K562 (cell line): ENCODE measurements around the gene PGAP2. TPM values are rescaled to one million over a fixed set of nuclear protein-coding genes. Genes with fewer than 3 reads are reported as not detected.

Experiments
- CBFB ChIP-seq: sonication (generic); formaldehyde crosslinking; IDR thresholded peaks from 2 replicates; pipeline ENCODE4 v1.4.0; 2020; ENCODE audit warnings: mild to moderate bottlenecking, missing genetic modification reagents
- CXXC5 ChIP-seq: fragments of 250-450 bp; sonication (Bioruptor Pico); IDR thresholded peaks from 2 replicates; pipeline ENCODE4 v1.8.0; 2022; ENCODE audit warnings: inconsistent platforms, mild to moderate bottlenecking, moderate library complexity
- EP400 ChIP-seq: fragments of 450-650 bp; IDR thresholded peaks from 2 replicates; pipeline ENCODE4 v1.6.1; 2017; ENCODE audit warnings: antibody characterized with exemption, mild to moderate bottlenecking, moderate library complexity
- FOXJ3 ChIP-seq: sonication (generic); formaldehyde crosslinking; IDR thresholded peaks from 2 replicates; pipeline ENCODE4 v1.4.0; 2020; ENCODE audit warnings: mild to moderate bottlenecking, missing genetic modification reagents
- FOXK2 ChIP-seq, 2 experiments: fragments of 450-650 bp; IDR thresholded peaks in 1 of 2; conservative IDR thresholded peaks in 1 of 2; 2 replicates each; pipeline ENCODE4 v1.6.1; 2016; ENCODE audit warnings: low read depth in 2 of 2, mild to moderate bottlenecking in 1 of 2
- HMG20B ChIP-seq: fragments of 250-450 bp; sonication (Bioruptor Pico); IDR thresholded peaks from 2 replicates; pipeline ENCODE4 v1.5.0; 2021; ENCODE audit warnings: mild to moderate bottlenecking
- IRF2 ChIP-seq: sonication (generic); formaldehyde crosslinking; IDR thresholded peaks from 2 replicates; pipeline ENCODE4 v1.8.1; 2022; ENCODE audit warnings: mild to moderate bottlenecking, missing genetic modification reagents
- NR2C2 ChIP-seq, 2 experiments: fragments of 200-800 bp in 1 of 2; sonication (Bioruptor generic) in 1 of 2; sonication (generic) in 1 of 2; formaldehyde crosslinking in 1 of 2; IDR thresholded peaks; 2 replicates each; pipeline versions ENCODE4 v1.6.1 to v1.8.0; 2016 to 2022; ENCODE audit warnings: mild to moderate bottlenecking in 1 of 2, missing compliant biosample characterization in 1 of 2, missing genetic modification characterization in 1 of 2, missing genetic modification reagents in 1 of 2
- RBM39 ChIP-seq: fragments of 200-400 bp; formaldehyde crosslinking; optimal IDR thresholded peaks from 2 replicates; pipeline ENCODE3; 2018; ENCODE audit warnings: low read depth, low read length
- RHOXF2B ChIP-seq: fragments of 250-450 bp; sonication (Bioruptor Pico); conservative IDR thresholded peaks from 2 replicates; pipeline ENCODE4 v1.5.1; 2021
- SIN3B ChIP-seq: fragments of 450-650 bp; IDR thresholded peaks from 2 replicates; pipeline ENCODE4 v1.6.1; 2017; ENCODE audit warnings: low read depth, mild to moderate bottlenecking, moderate library complexity
- TCFL5 ChIP-seq: fragments of 250-450 bp; sonication (Bioruptor Pico); conservative IDR thresholded peaks from 2 replicates; pipeline ENCODE4 v1.6.1; 2021; ENCODE audit warnings: mild to moderate bottlenecking, moderate library complexity, matching md5 sums
- XRCC4 ChIP-seq: IDR thresholded peaks from one replicate; pipeline ENCODE4 v1.6.1; 2011; ENCODE audit not compliant: insufficient read depth, insufficient read length; ENCODE audit errors: extremely low read depth
- ZNF143 ChIP-seq: sonication (generic); formaldehyde crosslinking; IDR thresholded peaks from 2 replicates; pipeline ENCODE4 v1.9.0; 2022; ENCODE audit warnings: mild to moderate bottlenecking, missing genetic modification reagents
- ZNF197 ChIP-seq: fragments of 200-800 bp; sonication (Bioruptor generic); IDR thresholded peaks from 2 replicates; pipeline ENCODE4 v1.6.1; 2016; ENCODE audit warnings: low read depth, missing genetic modification characterization, missing compliant biosample characterization
- ZNF830 ChIP-seq: fragments of 250-450 bp; sonication (Bioruptor Pico); IDR thresholded peaks from 2 replicates; pipeline ENCODE4 v1.5.0; 2021; ENCODE audit warnings: mild to moderate bottlenecking
- polyA plus RNA-seq, 8 experiments: library from polyadenylated mRNA; depleted of rRNA in 4 of 8; stranded (reverse) in 5 of 8; unstranded in 3 of 8; fragments of >200 nt; fragmentation: Nextera tagmentation in 2 of 8; fragmentation: Illumina TruSeq in 1 of 8; extraction: Ambion mirVana in 2 of 8; extraction: Trizol in 1 of 8; gene quantifications; 2 replicates each; pipeline versions ENCODE4 v1.2.1 to v1.2.3, GENCODE V29; 2011 to 2014; ENCODE audit warnings: inconsistent platforms in 1 of 8, missing spikeins in 1 of 8
- total RNA-seq, 7 experiments: library from RNA; depleted of rRNA in 6 of 7; stranded (reverse); fragments of >200 nt in 6 of 7; fragmentation: Illumina TruSeq in 2 of 7; extraction: Trizol in 2 of 7; gene quantifications; 2 replicates each; pipeline versions ENCODE4 v1.2.1 to v1.2.3, GENCODE V29; 2011 to 2021; ENCODE audit warnings: low replicate concordance in 1 of 7
- TF ChIP-seq, protein P1 (sequence below): fragments of 250-450 bp; sonication (Bioruptor Pico); IDR thresholded peaks from 2 replicates; pipeline ENCODE4 v1.8.0; 2022; ENCODE audit warnings: moderate library complexity, mild to moderate bottlenecking, inconsistent platforms
- TF ChIP-seq, protein P2 (sequence below): fragments of 250-450 bp; sonication (Bioruptor Pico); IDR thresholded peaks from 2 replicates; pipeline ENCODE4 v1.4.0; 2020
- TF ChIP-seq, protein P3 (sequence below): fragments of 250-450 bp; sonication (Bioruptor Pico); IDR thresholded peaks from 2 replicates; pipeline ENCODE4 v1.4.0; 2020; ENCODE audit warnings: mild to moderate bottlenecking, moderate library complexity
- TF ChIP-seq, protein P4 (sequence below): fragments of 250-450 bp; sonication (Bioruptor Pico); IDR thresholded peaks from 2 replicates; pipeline ENCODE4 v1.8.0; 2022; ENCODE audit warnings: inconsistent platforms

The PGAP2 gene
- total and polyA plus RNA-seq, 9 of the 15 experiments (the other 6 are each of a cell fraction or from before 2014, with no cell fraction given): 17.9 to 47.2 (median 33.7) TPM

- TF ChIP-seq NR2C2 (CRISPR knock-in tag; IDR thresholded peaks at IDR 0.05): no peak
- peak; percentile 8; the same call in 1 of the 2 replicates for TF ChIP-seq NR2C2 (tag; IDR thresholded peaks at IDR 0.05)
- peak; percentile 84 for TF ChIP-seq EP400
- peak; percentile 45 to 58; a peak in 1 of 4 replicates for TF ChIP-seq FOXK2 (conservative IDR thresholded peaks at IDR 0.05 in 1 of 2, IDR thresholded peaks at IDR 0.05 in 1 of 2; ENCODE audit: low read depth in 2 of 2)
- no peak for TF ChIP-seq HMG20B
- TF ChIP-seq CBFB (CRISPR knock-in tag): no peak
- TF ChIP-seq, protein P1, sequence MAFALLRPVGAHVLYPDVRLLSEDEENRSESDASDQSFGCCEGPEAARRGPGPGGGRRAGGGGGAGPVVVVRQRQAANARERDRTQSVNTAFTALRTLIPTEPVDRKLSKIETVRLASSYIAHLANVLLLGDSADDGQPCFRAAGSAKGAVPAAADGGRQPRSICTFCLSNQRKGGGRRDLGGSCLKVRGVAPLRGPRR: no peak
- no peak for TF ChIP-seq XRCC4
- no peak for TF ChIP-seq ZNF143 (CRISPR knock-in tag)
- TF ChIP-seq, protein P2, sequence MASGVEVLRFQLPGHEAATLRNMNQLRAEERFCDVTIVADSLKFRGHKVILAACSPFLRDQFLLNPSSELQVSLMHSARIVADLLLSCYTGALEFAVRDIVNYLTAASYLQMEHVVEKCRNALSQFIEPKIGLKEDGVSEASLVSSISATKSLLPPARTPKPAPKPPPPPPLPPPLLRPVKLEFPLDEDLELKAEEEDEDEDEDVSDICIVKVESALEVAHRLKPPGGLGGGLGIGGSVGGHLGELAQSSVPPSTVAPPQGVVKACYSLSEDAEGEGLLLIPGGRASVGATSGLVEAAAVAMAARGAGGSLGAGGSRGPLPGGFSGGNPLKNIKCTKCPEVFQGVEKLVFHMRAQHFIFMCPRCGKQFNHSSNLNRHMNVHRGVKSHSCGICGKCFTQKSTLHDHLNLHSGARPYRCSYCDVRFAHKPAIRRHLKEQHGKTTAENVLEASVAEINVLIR: no peak
- TF ChIP-seq ZNF197 (CRISPR knock-in tag): peak; percentile 42; the same call in 1 of the 2 replicates
- TF ChIP-seq RBM39: no peak
- TF ChIP-seq FOXJ3 (CRISPR knock-in tag): no peak
- TF ChIP-seq RHOXF2B: no peak
- TF ChIP-seq IRF2: no peak
- TF ChIP-seq CXXC5 (CRISPR knock-in tag): peak; percentile 75
- no peak for TF ChIP-seq SIN3B
- TF ChIP-seq, protein P3, sequence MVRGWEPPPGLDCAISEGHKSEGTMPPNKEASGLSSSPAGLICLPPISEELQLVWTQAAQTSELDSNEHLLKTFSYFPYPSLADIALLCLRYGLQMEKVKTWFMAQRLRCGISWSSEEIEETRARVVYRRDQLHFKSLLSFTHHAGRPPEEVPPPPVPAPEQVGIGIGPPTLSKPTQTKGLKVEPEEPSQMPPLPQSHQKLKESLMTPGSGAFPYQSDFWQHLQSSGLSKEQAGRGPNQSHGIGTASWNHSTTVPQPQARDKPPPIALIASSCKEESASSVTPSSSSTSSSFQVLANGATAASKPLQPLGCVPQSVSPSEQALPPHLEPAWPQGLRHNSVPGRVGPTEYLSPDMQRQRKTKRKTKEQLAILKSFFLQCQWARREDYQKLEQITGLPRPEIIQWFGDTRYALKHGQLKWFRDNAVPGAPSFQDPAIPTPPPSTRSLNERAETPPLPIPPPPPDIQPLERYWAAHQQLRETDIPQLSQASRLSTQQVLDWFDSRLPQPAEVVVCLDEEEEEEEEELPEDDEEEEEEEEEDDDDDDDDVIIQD: no peak
- no peak for TF ChIP-seq ZNF830 (CRISPR knock-in tag)
- TF ChIP-seq, protein P4, sequence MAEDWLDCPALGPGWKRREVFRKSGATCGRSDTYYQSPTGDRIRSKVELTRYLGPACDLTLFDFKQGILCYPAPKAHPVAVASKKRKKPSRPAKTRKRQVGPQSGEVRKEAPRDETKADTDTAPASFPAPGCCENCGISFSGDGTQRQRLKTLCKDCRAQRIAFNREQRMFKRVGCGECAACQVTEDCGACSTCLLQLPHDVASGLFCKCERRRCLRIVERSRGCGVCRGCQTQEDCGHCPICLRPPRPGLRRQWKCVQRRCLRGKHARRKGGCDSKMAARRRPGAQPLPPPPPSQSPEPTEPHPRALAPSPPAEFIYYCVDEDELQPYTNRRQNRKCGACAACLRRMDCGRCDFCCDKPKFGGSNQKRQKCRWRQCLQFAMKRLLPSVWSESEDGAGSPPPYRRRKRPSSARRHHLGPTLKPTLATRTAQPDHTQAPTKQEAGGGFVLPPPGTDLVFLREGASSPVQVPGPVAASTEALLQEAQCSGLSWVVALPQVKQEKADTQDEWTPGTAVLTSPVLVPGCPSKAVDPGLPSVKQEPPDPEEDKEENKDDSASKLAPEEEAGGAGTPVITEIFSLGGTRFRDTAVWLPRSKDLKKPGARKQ (CRISPR knock-in tag): no peak
- TF ChIP-seq TCFL5 (CRISPR knock-in tag): no peak
These were observed 26.5 kb downstream of the PGAP2 start (continued) for GRCh38 chr11:3834664-3835461.
